A673 (cell line): ENCODE results near the gene ENTPD8.

Source experiments
- CTCF ChIP-seq: fragments of 300-800, 200-600 bp; sonication (generic); conservative IDR thresholded peaks from 2 replicates; pipeline ENCODE4 v1.5.1; 2017; ENCODE audit warnings: low read depth, mild to moderate bottlenecking, antibody characterized with exemption, low read length, moderate library complexity, mixed read lengths
- EZH2 ChIP-seq: fragments of 200-600 bp; sonication (generic); IDR thresholded peaks from 2 replicates; pipeline ENCODE4 v1.6.1; 2017; ENCODE audit warnings: borderline replicate concordance, low read depth, mild to moderate bottlenecking, mixed read lengths, antibody characterized with exemption, low read length; ENCODE audit not compliant: poor library complexity, severe bottlenecking

- TF ChIP-seq CTCF (no peak), EZH2 (no peak)
Observed at GRCh38 chr9:137459601-137460362, 18.6 kb upstream of the ENTPD8 start.
